Keratinocyte (primary cell): ENCODE data around the gene UGT1A10. TPM values are rescaled to one million over a fixed set of nuclear protein-coding genes. Genes with fewer than 3 reads are reported as not detected.

Source experiments
- DNase-seq: peaks from one replicate; pipeline ENCODE4 v3.0.0-alpha.2; 2011; ENCODE audit warnings: low read depth, missing footprints, low spot score
- FAIRE-seq: peaks from 2 replicates; lab custom pipeline; 2011; peaks lifted over from hg19 to GRCh38; lab: Jason Lieb, UNC
- H2AFZ ChIP-seq: 2 replicates; pipeline ENCODE4 v1.6.0; 2012; ENCODE audit warnings: low read length, control low read depth, inconsistent platforms; ENCODE audit not compliant: control insufficient read depth
- H3K27ac ChIP-seq: 2 replicates; pipeline ENCODE4 v1.5.1; 2011; ENCODE audit warnings: low read length; ENCODE audit not compliant: control insufficient read depth, insufficient read depth
- H3K27me3 ChIP-seq: 3 replicates; pipeline ENCODE4 v1.6.0; 2011; ENCODE audit warnings: low read length; ENCODE audit not compliant: control insufficient read depth, insufficient read depth; ENCODE audit errors: extremely low read depth
- H3K36me3 ChIP-seq, 2 experiments: 2 replicates in 1 of 2; 3 replicates in 1 of 2; pipeline ENCODE4 v1.5.1; 2011; ENCODE audit warnings: low read length in 2 of 2, mild to moderate bottlenecking in 1 of 2; ENCODE audit not compliant: control insufficient read depth in 2 of 2, insufficient read depth in 2 of 2; ENCODE audit errors: extremely low read depth in 1 of 2
- H3K4me1 ChIP-seq: 3 replicates; pipeline ENCODE4 v1.5.1; 2011; ENCODE audit warnings: low read length; ENCODE audit not compliant: control insufficient read depth, insufficient read depth; ENCODE audit errors: extremely low read depth
- H3K4me2 ChIP-seq: 3 replicates; pipeline ENCODE4 v1.6.0; 2011; ENCODE audit warnings: low read depth, low read length; ENCODE audit not compliant: control insufficient read depth, insufficient read depth; ENCODE audit errors: extremely low read depth
- H3K4me3 ChIP-seq, 3 experiments: fragments of 200-600 bp in 1 of 3; sonication (generic) in 1 of 3; 2 replicates in 2 of 3; 3 replicates in 1 of 3; pipeline ENCODE4 v1.5.1; 2011 to 2016; ENCODE audit warnings: low read length in 3 of 3, mild to moderate bottlenecking in 3 of 3, control low read depth in 2 of 3, inconsistent platforms in 1 of 3, low read depth in 1 of 3, mixed read lengths in 1 of 3, mixed run types in 1 of 3, moderate library complexity in 1 of 3; ENCODE audit not compliant: control insufficient read depth in 2 of 3, insufficient read depth in 2 of 3; ENCODE audit errors: extremely low read depth in 1 of 3
- H3K79me2 ChIP-seq: 2 replicates; pipeline ENCODE4 v1.6.0; 2012; ENCODE audit warnings: low read length; ENCODE audit not compliant: control insufficient read depth, insufficient read depth
- H3K9ac ChIP-seq: 3 replicates; pipeline ENCODE4 v1.6.0; 2011; ENCODE audit warnings: low read length; ENCODE audit not compliant: control insufficient read depth, insufficient read depth; ENCODE audit errors: extremely low read depth
- H3K9me1 ChIP-seq: 3 replicates; pipeline ENCODE4 v1.6.0; 2011; ENCODE audit warnings: low read length; ENCODE audit not compliant: control insufficient read depth, insufficient read depth; ENCODE audit errors: extremely low read depth
- H3K9me3 ChIP-seq: 2 replicates; pipeline ENCODE4 v1.5.1; 2012; ENCODE audit warnings: low read depth, low read length; ENCODE audit not compliant: control insufficient read depth
- H4K20me1 ChIP-seq: 3 replicates; pipeline ENCODE4 v1.6.0; 2011; ENCODE audit warnings: low read length; ENCODE audit not compliant: control insufficient read depth, insufficient read depth; ENCODE audit errors: extremely low read depth
- EZH2 ChIP-seq: IDR thresholded peaks from one replicate; pipeline ENCODE4 v1.6.1; 2012; ENCODE audit warnings: inconsistent platforms, mild to moderate bottlenecking, low read length, moderate library complexity
- dilution Hi-C: fragments of 300-500 bp; cut with MboI; formaldehyde crosslinking; loops from one replicate; pipeline ENCODE4 v1.7.0; 2020; ENCODE audit warnings: low sequenced_read_pairs; ENCODE audit not compliant: extremely low pct_ligation_motif_present
- polyA plus RNA-seq, 5 experiments: library from polyadenylated mRNA; depleted of rRNA in 3 of 5; stranded (reverse) in 3 of 5; stranded (forward) in 1 of 5; unstranded in 1 of 5; fragments of >200 nt; gene quantifications; 1 replicate in 1 of 5; 2 replicates in 3 of 5; 3 replicates in 1 of 5; pipeline versions ENCODE4 v1.2.1 to v1.2.3, GENCODE V29; 2011 to 2012; ENCODE audit warnings: missing spikeins in 2 of 5, low read depth in 1 of 5, low replicate concordance in 1 of 5
- TF ChIP-seq, protein P1 (sequence below), 3 experiments: IDR thresholded peaks in 1 of 3; conservative IDR thresholded peaks in 1 of 3; optimal IDR thresholded peaks in 1 of 3; 2 replicates in 2 of 3; 3 replicates in 1 of 3; pipeline versions ENCODE3 to v1.5.1; 2011; ENCODE audit warnings: low read length in 3 of 3, mild to moderate bottlenecking in 3 of 3, moderate library complexity in 2 of 3, control low read depth in 1 of 3, inconsistent platforms in 1 of 3; ENCODE audit not compliant: insufficient read depth in 2 of 3; ENCODE audit errors: extremely low read depth in 1 of 3

UGT1A10 gene
- polyA plus RNA-seq, 1 donor (not counting 4 experiments of a cell fraction or from before 2014, with no cell fraction given), result 2.0 TPM

DNA sequence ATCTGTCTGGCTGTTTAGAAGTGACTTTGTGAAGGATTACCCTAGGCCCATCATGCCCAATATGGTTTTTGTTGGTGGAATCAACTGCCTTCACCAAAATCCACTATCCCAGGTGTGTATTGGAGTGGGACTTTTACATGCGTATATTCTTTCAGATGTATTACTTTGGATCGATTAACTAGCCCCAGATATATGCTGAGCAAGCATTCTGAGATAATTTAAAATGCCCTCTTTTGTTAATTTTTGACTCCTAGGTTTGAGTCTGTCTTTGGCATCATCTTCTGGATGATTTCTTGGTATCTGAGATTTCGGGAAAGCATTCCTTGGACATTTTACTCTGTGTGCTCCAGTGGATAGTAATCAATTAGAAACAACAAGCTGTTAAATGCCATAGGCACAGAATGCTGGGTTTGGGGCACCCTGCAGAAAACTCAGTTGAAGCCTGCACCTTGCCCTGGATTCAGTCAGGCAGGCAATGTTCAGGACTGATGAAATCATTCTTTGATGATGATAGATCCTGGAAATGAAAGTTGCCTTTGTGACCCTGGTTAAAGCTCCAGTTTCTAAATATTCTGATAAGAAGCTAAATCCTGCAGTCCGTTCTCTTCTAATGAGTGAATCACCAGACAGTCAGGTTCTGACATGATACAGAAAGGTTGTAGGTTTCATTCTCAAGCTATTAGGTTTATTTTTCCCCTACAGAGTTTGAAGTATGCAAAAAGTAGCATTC is 125.0 kb downstream of the UGT1A10 start:
- TF ChIP-seq EZH2, result no peak
- TF ChIP-seq, protein P1, sequence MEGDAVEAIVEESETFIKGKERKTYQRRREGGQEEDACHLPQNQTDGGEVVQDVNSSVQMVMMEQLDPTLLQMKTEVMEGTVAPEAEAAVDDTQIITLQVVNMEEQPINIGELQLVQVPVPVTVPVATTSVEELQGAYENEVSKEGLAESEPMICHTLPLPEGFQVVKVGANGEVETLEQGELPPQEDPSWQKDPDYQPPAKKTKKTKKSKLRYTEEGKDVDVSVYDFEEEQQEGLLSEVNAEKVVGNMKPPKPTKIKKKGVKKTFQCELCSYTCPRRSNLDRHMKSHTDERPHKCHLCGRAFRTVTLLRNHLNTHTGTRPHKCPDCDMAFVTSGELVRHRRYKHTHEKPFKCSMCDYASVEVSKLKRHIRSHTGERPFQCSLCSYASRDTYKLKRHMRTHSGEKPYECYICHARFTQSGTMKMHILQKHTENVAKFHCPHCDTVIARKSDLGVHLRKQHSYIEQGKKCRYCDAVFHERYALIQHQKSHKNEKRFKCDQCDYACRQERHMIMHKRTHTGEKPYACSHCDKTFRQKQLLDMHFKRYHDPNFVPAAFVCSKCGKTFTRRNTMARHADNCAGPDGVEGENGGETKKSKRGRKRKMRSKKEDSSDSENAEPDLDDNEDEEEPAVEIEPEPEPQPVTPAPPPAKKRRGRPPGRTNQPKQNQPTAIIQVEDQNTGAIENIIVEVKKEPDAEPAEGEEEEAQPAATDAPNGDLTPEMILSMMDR (optimal IDR thresholded peaks at IDR 0.05 in 1 of 3, IDR thresholded peaks at IDR 0.05 in 1 of 3, conservative IDR thresholded peaks at IDR 0.05 in 1 of 3; ENCODE audit: extremely low read depth in 1 of 3, insufficient read depth in 2 of 3, low read length in 3 of 3), result no peak
- peak overlapping the region in 1 of 3 experiments; percentile 40 for H3K4me3 ChIP-seq
- H4K20me1 ChIP-seq, result no peaks in the 10 kb centered on the region
- H3K4me1 ChIP-seq, result peaks cover 34% of the 10 kb centered on the region
- no peaks in the 10 kb centered on the region for H3K36me3 ChIP-seq
- no peaks in the 10 kb centered on the region for H3K27me3 ChIP-seq
- FAIRE-seq (peak; percentile 90), DNase-seq (peak; percentile 28)
- H3K9ac ChIP-seq, result no peak overlapping the region
- H2AFZ ChIP-seq, result no peak overlapping the region
- dilution Hi-C loops, result no loop called here
- no peaks in the 10 kb centered on the region for H3K9me1 ChIP-seq
- H3K27ac ChIP-seq, result peak overlapping the region; percentile 16
- no peaks in the 10 kb centered on the region for H3K9me3 ChIP-seq
- H3K4me2 ChIP-seq, result peak overlapping the region; percentile 80
- H3K79me2 ChIP-seq, result peaks cover 9% of the 10 kb centered on the region

DNA sequence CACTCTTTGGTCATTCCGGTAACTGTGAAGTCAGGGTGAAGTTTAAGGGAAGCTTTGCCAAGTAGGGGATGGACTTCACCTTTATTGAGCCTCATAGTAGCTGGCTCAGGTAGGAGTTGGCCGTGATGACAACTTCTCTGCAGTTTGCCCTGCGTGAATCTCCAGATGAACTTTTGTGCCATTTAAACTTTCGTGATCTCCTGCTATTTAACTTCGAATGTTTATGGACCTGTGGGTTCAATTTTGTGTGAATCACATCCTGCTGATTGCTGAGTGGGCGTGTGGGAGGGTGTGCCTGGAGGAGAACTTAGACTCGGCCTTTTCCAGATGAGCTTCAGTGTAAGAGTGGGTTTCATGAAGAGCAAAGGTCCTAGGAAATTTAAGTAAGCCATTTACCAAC is 128.0 kb downstream of the UGT1A10 start:
- H3K9ac ChIP-seq, result no peak overlapping the region
- dilution Hi-C loops, result no loop called here
- peaks cover 5 to 10% of the 10 kb centered on the region in 2 experiments for H3K36me3 ChIP-seq
- H3K79me2 ChIP-seq, result peaks cover 7% of the 10 kb centered on the region
- H3K27ac ChIP-seq, result no peak overlapping the region
- peaks cover 34% of the 10 kb centered on the region for H3K4me1 ChIP-seq
- no peak overlapping the region for H3K4me3 ChIP-seq
- H3K9me1 ChIP-seq, result no peaks in the 10 kb centered on the region
- no peaks in the 10 kb centered on the region for H4K20me1 ChIP-seq
- FAIRE-seq (peak; percentile 23), DNase-seq (no peak)
- TF ChIP-seq, protein P1 (optimal IDR thresholded peaks at IDR 0.05 in 1 of 3, IDR thresholded peaks at IDR 0.05 in 1 of 3, conservative IDR thresholded peaks at IDR 0.05 in 1 of 3; ENCODE audit: extremely low read depth in 1 of 3, insufficient read depth in 2 of 3, low read length in 3 of 3), result no peak
- no peak for TF ChIP-seq EZH2
- H2AFZ ChIP-seq, result no peak overlapping the region
- no peaks in the 10 kb centered on the region for H3K9me3 ChIP-seq
- no peaks in the 10 kb centered on the region for H3K27me3 ChIP-seq
- peak overlapping the region; percentile 44 for H3K4me2 ChIP-seq
